Left ventricle myocardium inferior (tissue), 1 donor: ENCODE measurements around the gene C1QTNF3. TPM values are rescaled to one million over a fixed set of nuclear protein-coding genes. Genes with fewer than 3 reads are reported as not detected.
"Not testable (repeated sequence)": the region's sequence is repeated elsewhere in the genome, so short reads cannot be mapped to it uniquely, and the experiment has no call there.

Source experiments
- DNase-seq: peaks from one replicate; pipeline ENCODE4 v3.0.0-alpha.2; 2020
- H3K27ac ChIP-seq: fragments of 200-600 bp; replicated peaks from 2 replicates; pipeline ENCODE4 v1.8.0; 2021
- H3K27me3 ChIP-seq: fragments of 200-600 bp; 2 replicates; pipeline ENCODE4 v1.8.0; 2021; ENCODE audit warnings: low read depth
- H3K36me3 ChIP-seq: fragments of 200-600 bp; 2 replicates; pipeline ENCODE4 v1.8.0; 2021
- H3K4me1 ChIP-seq: fragments of 200-600 bp; 2 replicates; pipeline ENCODE4 v1.8.0; 2021
- H3K4me3 ChIP-seq: fragments of 200-600 bp; 2 replicates; pipeline ENCODE4 v1.8.0; 2021; ENCODE audit warnings: mild to moderate bottlenecking, moderate library complexity
- H3K9me3 ChIP-seq: fragments of 200-600 bp; replicated peaks from 2 replicates; pipeline ENCODE4 v1.8.0; 2021
- CTCF ChIP-seq: fragments of 200-600 bp; IDR thresholded peaks from 2 replicates; pipeline ENCODE4 v1.8.0; 2021; ENCODE audit warnings: antibody characterized with exemption, mild to moderate bottlenecking, borderline replicate concordance
- intact Hi-C: fragments of 100-400 bp; cut with micrococcal nuclease; formaldehyde crosslinking; loops from one replicate; pipeline ENCODE4 v1.11.0; 2022
- total RNA-seq: library from RNA; stranded (reverse); fragmentation: NEBNext Ultra II Directional; extraction: Animal tissue kit (Norgen Biotek cat#: 25700); gene quantifications from one replicate; pipeline ENCODE4 v1.2.1, GENCODE V29; 2021
- donor health status: DM: no; HTN: yes; CAD: no; lungs with severe emphysema.

The C1QTNF3 gene
- total RNA-seq, 1 donor from 2014 or later: 0.49 TPM

DNA sequence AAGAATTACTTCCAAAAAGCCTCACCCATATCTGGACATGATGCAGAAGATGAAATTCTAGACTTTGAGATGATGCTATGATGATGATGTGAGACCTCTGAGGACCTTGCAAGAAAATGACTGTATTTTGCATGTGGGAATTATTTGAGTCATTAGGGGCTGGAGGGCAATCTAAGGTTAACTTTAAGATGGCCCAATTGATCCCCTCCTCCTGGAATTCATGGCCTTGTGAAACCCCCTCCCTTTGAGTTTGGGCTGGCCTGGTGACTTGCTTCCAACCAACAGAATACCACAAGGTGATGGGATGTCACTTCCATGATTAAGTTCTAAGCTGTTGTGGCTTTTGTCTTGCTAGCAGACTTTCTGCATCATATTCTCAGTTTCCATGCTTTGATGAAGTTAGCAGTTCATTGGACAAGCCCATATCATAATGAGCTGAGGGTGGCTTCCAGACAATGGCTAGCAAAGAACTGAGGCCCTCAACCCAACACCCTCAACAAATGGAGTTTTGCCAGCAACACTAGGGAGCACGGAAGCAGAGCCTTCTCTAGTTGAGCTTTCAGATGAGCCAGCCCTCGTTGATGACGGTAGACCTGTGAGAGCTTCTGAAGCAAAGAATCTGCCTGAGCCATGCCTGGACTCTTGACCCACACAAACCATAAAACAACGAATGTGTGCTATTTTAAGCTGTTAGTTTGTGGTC lies 27.7 kb downstream of the C1QTNF3 start:
- no peak for TF ChIP-seq CTCF
- H3K27me3 ChIP-seq: no peaks in the 10 kb centered on the region
- intact Hi-C loops: no loop called here
- peaks cover 6% of the 10 kb centered on the region for H3K4me1 ChIP-seq
- no peaks in the 10 kb centered on the region for H3K9me3 ChIP-seq
- H3K36me3 ChIP-seq: peaks cover 6% of the 10 kb centered on the region
- no peak for DNase-seq
- H3K27ac ChIP-seq: no peak overlapping the region
- H3K4me3 ChIP-seq: no peak overlapping the region

GRCh38 chr5:34014626-34015025 lies 28.4 kb downstream of the C1QTNF3 start:
- H3K27ac ChIP-seq: no peak overlapping the region
- H3K27me3 ChIP-seq: no peaks in the 10 kb centered on the region
- no peak for TF ChIP-seq CTCF
- H3K4me1 ChIP-seq: peaks cover 6% of the 10 kb centered on the region
- H3K4me3 ChIP-seq: no peak overlapping the region
- no peaks in the 10 kb centered on the region for H3K36me3 ChIP-seq
- no peaks in the 10 kb centered on the region for H3K9me3 ChIP-seq
- intact Hi-C loops: no loop called here
- DNase-seq: no peak

DNA sequence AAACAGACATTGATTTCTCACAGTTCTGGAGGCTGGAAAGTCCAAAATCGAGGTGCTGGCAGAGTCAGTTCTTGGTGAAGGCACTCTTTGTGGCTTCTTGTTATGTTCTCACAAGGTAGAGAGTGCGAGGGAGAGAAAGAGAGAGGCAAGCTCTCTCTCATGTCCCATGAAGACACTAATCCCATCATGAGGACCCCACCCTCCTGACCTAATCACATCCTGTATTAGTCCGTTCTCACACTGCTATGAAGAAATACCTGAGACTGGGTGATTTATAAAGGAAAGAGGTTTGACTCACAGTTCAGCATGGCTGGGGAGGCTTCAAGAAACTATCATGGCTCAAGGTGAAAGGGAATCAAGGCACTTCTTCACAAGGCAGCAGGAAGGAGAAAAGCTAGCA lies 29.5 kb downstream of the C1QTNF3 start:
- no peaks in the 10 kb centered on the region for H3K27me3 ChIP-seq

DNA sequence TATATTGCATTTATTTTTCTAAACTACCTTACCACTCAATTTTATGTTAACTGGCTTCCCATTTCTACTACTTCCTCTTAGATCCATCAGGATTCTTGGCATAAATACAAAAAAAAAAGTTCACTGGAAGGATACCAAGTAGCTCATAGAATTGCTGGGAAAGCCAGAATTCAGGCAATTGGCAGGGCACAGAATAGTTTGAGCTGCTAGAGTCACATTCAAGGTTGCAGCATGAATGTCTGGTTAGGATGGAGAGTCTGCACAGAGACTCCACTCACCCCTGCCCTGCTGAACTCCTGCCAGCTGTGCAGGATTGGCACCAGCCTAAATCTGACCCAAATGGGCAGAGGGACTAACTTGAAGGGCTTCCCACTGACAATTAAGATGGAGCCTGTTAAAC lies 30.2 kb downstream of the C1QTNF3 start:
- Histone ChIP-seq H3K9me3 (no peaks in the 10 kb centered on the region), H3K27ac (no peak overlapping the region), H3K27me3 (no peaks in the 10 kb centered on the region), H3K36me3 (no peaks in the 10 kb centered on the region), H3K4me1 (peaks cover 12% of the 10 kb centered on the region), H3K4me3 (no peak overlapping the region)
- no peak for TF ChIP-seq CTCF
- DNase-seq: no peak
- intact Hi-C loops: no loop called here

More for the DNA sequence above, 29.5 kb downstream of the C1QTNF3 start:
- no peak for DNase-seq
- Histone ChIP-seq H3K9me3 (no peaks in the 10 kb centered on the region), H3K4me3 (no peak overlapping the region), H3K36me3 (no peaks in the 10 kb centered on the region), H3K4me1 (peaks cover 11% of the 10 kb centered on the region), H3K27ac (no peak overlapping the region)
- TF ChIP-seq CTCF: no peak
- intact Hi-C loops: no loop called here

- no peak for DNase-seq
- peaks cover 25% of the 10 kb centered on the region for H3K4me1 ChIP-seq
- no peaks in the 10 kb centered on the region for H3K27me3 ChIP-seq
- H3K36me3 ChIP-seq: no peaks in the 10 kb centered on the region
- H3K4me3 ChIP-seq: no peak overlapping the region
- H3K27ac ChIP-seq: no peak overlapping the region
- no peaks in the 10 kb centered on the region for H3K9me3 ChIP-seq
- TF ChIP-seq CTCF: no peak
- intact Hi-C loops: no loop called here
Measured at GRCh38 chr5:34011536-34011935, 31.5 kb downstream of the C1QTNF3 start.

DNA sequence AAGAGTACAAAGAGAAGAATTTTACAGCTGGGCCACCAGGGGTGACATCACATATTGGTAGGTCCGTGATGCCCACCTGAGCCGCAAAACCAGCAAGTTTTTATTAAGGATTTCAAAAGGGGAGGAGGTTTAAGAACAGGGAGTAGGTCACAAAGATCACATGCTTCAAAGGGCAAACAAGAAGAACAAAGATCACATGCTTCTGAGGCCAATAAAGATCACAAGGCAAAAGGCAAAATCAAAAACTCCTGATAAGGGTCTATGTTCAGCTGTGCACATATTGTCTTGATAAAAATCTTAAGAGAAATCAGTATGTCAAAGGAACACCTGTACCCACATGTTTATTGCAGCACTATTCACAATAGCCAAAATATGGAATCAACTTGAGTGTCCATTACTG lies 32.9 kb downstream of the C1QTNF3 start:
- H3K36me3 ChIP-seq, H3K27me3 ChIP-seq, H3K4me3 ChIP-seq, intact Hi-C loops, DNase-seq, H3K27ac ChIP-seq, H3K9me3 ChIP-seq: not testable (repeated sequence)
- H3K4me1 ChIP-seq: peaks cover 29% of the 10 kb centered on the region
